NB4 (cell line): ENCODE measurements around the gene ACSL3.

Source experiments
- MAX ChIP-seq: IDR thresholded peaks from 2 replicates; pipeline ENCODE4 v1.6.1; 2011; ENCODE audit warnings: low read depth, low read length
- POLR2A ChIP-seq: IDR thresholded peaks from 2 replicates; pipeline ENCODE4 v1.6.1; 2011; ENCODE audit warnings: mild to moderate bottlenecking; ENCODE audit not compliant: insufficient read length; ENCODE audit errors: extremely low read depth
- TF ChIP-seq, protein P1 (sequence below): IDR thresholded peaks from one replicate; pipeline ENCODE4 v1.5.1; 2012; ENCODE audit warnings: low read depth, low read length

DNA sequence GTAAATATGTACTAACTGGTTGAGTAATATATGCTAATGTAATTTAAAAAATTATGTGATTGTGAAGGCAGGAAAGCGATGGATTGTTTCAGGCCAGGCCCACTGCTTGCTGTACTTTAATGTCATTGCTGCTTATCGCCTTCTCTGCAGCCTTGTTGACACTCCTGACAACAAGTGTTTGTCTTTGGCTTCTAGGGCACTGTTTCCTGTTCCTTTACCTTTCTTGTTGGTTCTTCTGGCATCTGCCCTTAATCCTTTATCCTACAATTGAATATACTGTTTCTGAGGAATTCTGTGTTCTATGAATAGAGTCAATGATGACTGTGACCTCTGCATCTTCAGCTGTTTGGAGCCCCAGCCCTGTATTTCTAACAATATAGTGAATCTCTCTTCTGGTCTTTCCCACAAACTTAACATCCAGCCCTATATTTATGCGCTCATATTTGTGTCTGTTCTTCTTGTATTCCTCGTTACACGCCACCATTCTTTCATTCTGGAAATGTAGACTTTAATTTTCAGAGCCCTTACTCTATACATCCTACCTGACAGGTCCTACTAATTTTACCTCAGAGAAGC, 17.6 kb downstream of the ACSL3 start:
- TF ChIP-seq POLR2A (no peak), MAX (no peak)
- TF ChIP-seq, protein P1, sequence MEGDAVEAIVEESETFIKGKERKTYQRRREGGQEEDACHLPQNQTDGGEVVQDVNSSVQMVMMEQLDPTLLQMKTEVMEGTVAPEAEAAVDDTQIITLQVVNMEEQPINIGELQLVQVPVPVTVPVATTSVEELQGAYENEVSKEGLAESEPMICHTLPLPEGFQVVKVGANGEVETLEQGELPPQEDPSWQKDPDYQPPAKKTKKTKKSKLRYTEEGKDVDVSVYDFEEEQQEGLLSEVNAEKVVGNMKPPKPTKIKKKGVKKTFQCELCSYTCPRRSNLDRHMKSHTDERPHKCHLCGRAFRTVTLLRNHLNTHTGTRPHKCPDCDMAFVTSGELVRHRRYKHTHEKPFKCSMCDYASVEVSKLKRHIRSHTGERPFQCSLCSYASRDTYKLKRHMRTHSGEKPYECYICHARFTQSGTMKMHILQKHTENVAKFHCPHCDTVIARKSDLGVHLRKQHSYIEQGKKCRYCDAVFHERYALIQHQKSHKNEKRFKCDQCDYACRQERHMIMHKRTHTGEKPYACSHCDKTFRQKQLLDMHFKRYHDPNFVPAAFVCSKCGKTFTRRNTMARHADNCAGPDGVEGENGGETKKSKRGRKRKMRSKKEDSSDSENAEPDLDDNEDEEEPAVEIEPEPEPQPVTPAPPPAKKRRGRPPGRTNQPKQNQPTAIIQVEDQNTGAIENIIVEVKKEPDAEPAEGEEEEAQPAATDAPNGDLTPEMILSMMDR, result no peak
